SW480 (cell line): ENCODE measurements around the gene KCNH5.

Experiments used
- DNase-seq: peaks from one replicate; pipeline ENCODE4 v3.0.0-alpha.2; 2016; ENCODE audit warnings: low spot score

Gene KCNH5

GRCh38 chr14:62673014-62673755 lies 372.1 kb downstream of the KCNH5 start:
- DNase-seq: no peak

- no peak for DNase-seq
These were observed 374.7 kb downstream of the KCNH5 start for GRCh38 chr14:62670526-62670925.

- no peak for DNase-seq
These were observed 377.8 kb downstream of the KCNH5 start for GRCh38 chr14:62667421-62667914.

GRCh38 chr14:62665286-62665685 lies 380.0 kb downstream of the KCNH5 start:
- no peak for DNase-seq

GRCh38 chr14:62663456-62663821 lies 381.8 kb downstream of the KCNH5 start:
- DNase-seq: no peak

GRCh38 chr14:62662811-62663455 lies 382.3 kb downstream of the KCNH5 start:
- DNase-seq: no peak

- no peak for DNase-seq
These were observed 383.4 kb downstream of the KCNH5 start for GRCh38 chr14:62661818-62662217.

GRCh38 chr14:62658631-62659030 lies 386.6 kb downstream of the KCNH5 start:
- no peak for DNase-seq

GRCh38 chr14:62657376-62657775 lies 387.9 kb downstream of the KCNH5 start:
- DNase-seq: no peak

GRCh38 chr14:62655166-62655565 lies 390.1 kb downstream of the KCNH5 start:
- DNase-seq: no peak

- no peak for DNase-seq
These were observed 390.6 kb downstream of the KCNH5 start for GRCh38 chr14:62654641-62655040.
